ENCODE data around the gene MYO10.

Gene MYO10

DNA sequence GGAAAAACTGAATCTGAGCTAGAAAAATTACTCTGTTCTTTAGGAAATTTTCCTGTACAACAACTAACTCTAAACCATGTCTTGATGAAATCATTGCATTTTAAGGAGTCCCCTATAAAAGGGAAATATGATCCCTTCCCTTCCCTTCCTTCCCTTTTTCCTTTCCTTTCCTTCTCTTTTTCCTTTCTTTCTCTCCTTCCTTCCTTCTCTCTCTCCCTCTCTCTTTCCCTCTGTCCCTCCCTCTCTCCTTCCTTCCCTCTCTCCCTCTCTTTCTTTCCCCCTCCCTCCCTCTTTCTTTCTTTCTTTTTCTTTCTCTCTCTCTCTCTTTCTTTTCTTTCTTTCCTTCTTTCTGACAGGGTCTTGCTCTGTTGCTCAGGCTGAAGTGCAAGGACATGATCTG lies 42.2 kb upstream of the MYO10 start:
- Mint-ChIP-seq H3K36me3 (ENCODE audit: low read depth) (no peaks in the 10 kb centered on the region), H3K9me3 (no peaks in the 10 kb centered on the region), H3K27me3 (ENCODE audit: low read depth) (peaks cover 8% of the 10 kb centered on the region)

GRCh38 chr5:16976625-16977008 lies 40.5 kb upstream of the MYO10 start:
- H3K27ac Mint-ChIP-seq, result no peak overlapping the region
- TF ChIP-seq, protein P1, sequence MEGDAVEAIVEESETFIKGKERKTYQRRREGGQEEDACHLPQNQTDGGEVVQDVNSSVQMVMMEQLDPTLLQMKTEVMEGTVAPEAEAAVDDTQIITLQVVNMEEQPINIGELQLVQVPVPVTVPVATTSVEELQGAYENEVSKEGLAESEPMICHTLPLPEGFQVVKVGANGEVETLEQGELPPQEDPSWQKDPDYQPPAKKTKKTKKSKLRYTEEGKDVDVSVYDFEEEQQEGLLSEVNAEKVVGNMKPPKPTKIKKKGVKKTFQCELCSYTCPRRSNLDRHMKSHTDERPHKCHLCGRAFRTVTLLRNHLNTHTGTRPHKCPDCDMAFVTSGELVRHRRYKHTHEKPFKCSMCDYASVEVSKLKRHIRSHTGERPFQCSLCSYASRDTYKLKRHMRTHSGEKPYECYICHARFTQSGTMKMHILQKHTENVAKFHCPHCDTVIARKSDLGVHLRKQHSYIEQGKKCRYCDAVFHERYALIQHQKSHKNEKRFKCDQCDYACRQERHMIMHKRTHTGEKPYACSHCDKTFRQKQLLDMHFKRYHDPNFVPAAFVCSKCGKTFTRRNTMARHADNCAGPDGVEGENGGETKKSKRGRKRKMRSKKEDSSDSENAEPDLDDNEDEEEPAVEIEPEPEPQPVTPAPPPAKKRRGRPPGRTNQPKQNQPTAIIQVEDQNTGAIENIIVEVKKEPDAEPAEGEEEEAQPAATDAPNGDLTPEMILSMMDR (IDR thresholded peaks at IDR 0.05; ENCODE audit: unreplicated experiment in 3 of 3), result no peak
- no peaks in the 10 kb centered on the region for H3K36me3 Mint-ChIP-seq (ENCODE audit: low read depth)

More for the DNA sequence above, 42.2 kb upstream of the MYO10 start:
- H3K4me1 Mint-ChIP-seq, result peaks cover 5% of the 10 kb centered on the region
- H3K4me3 Mint-ChIP-seq, result no peak overlapping the region
- no peak overlapping the region for H3K27ac Mint-ChIP-seq
- TF ChIP-seq, protein P1 (IDR thresholded peaks at IDR 0.05; ENCODE audit: unreplicated experiment in 3 of 3), result no peak

DNA sequence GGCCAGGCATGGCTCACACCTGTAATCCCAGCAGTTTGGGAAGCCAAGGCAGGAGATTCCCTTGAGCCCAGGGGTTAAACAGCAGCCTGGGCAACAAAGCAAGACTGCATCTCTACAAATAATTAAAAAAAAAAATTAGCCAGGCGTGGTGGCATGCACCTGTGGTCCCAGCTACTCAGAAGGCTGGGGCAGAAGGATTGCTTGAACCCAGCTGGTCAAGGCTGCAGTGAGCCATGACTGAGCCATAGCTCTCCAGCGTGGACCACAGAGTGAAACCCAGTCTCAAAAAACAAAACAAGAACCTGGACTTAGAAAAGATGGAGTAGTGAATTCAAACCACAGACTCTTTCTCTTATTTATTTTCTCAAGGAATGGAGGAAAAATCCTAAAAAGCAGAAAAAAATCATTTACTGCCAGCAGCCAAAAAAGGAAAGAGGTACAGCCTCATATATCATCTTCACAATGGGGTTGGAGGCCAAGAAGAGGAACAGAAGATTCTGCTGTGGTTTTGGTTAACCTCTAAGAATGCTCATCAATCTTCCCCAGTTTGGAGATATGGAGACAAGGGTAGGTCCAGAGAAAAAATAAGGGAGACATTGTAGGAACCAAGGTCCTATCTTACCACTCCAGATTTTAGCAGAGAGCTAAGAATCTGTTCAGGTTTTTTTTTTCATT lies 40.0 kb upstream of the MYO10 start:
- H3K4me3 Mint-ChIP-seq, result no peak overlapping the region
- TF ChIP-seq, protein P1 (IDR thresholded peaks at IDR 0.05; ENCODE audit: unreplicated experiment in 3 of 3), result no peak
- H3K27me3 Mint-ChIP-seq (ENCODE audit: low read depth), result peaks cover 8% of the 10 kb centered on the region
- peaks cover 6% of the 10 kb centered on the region for H3K4me1 Mint-ChIP-seq
- H3K9me3 Mint-ChIP-seq, result no peaks in the 10 kb centered on the region
- H3K36me3 Mint-ChIP-seq (ENCODE audit: low read depth), result no peaks in the 10 kb centered on the region
- no peak overlapping the region for H3K27ac Mint-ChIP-seq

More at GRCh38 chr5:16976625-16977008, 40.5 kb upstream of the MYO10 start:
- Mint-ChIP-seq H3K4me3 (no peak overlapping the region), H3K4me1 (peaks cover 6% of the 10 kb centered on the region), H3K9me3 (no peaks in the 10 kb centered on the region), H3K27me3 (ENCODE audit: low read depth) (peaks cover 8% of the 10 kb centered on the region)

GRCh38 chr5:16974981-16975380 lies 38.9 kb upstream of the MYO10 start:
- Mint-ChIP-seq H3K4me3 (no peak overlapping the region), H3K9me3 (no peaks in the 10 kb centered on the region), H3K36me3 (ENCODE audit: low read depth) (no peaks in the 10 kb centered on the region), H3K27me3 (ENCODE audit: low read depth) (peaks cover 8% of the 10 kb centered on the region), H3K27ac (no peak overlapping the region), H3K4me1 (peaks cover 6% of the 10 kb centered on the region)
- TF ChIP-seq, protein P1 (IDR thresholded peaks at IDR 0.05; ENCODE audit: unreplicated experiment in 3 of 3), result no peak

GRCh38 chr5:16970826-16971225 lies 34.7 kb upstream of the MYO10 start:
- H3K27me3 Mint-ChIP-seq (ENCODE audit: low read depth), result peaks cover 8% of the 10 kb centered on the region
- TF ChIP-seq, protein P1 (IDR thresholded peaks at IDR 0.05; ENCODE audit: unreplicated experiment in 3 of 3), result no peak

DNA sequence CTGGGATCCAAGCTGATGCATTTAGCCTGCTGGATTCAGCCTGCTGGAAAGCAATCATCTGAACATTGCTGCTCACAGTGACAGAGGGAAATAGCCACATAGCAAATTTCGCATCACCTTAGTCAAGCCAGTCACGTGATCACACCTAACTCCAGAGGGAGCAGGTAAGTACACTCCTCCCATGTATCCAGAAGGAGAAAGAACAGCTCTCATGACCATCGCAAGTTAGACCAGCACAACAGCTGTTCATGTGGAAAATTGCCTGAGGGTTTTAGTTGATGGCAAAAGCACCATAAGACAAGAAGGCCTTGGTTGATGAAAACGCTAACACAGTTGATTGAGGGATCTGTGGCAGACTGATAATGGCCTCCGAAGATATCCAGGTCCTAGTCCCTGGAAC lies 34.2 kb upstream of the MYO10 start:
- no peaks in the 10 kb centered on the region for H3K9me3 Mint-ChIP-seq
- TF ChIP-seq, protein P1 (IDR thresholded peaks at IDR 0.05; ENCODE audit: unreplicated experiment in 3 of 3), result no peak
- H3K27ac Mint-ChIP-seq, result no peak overlapping the region
- H3K4me3 Mint-ChIP-seq, result no peak overlapping the region
- H3K4me1 Mint-ChIP-seq, result peaks cover 12% of the 10 kb centered on the region
- H3K36me3 Mint-ChIP-seq (ENCODE audit: low read depth), result no peaks in the 10 kb centered on the region
- H3K27me3 Mint-ChIP-seq (ENCODE audit: low read depth), result peaks cover 3% of the 10 kb centered on the region

More at GRCh38 chr5:16970826-16971225, 34.7 kb upstream of the MYO10 start:
- Mint-ChIP-seq H3K4me1 (peaks cover 7% of the 10 kb centered on the region), H3K27ac (no peak overlapping the region), H3K4me3 (no peak overlapping the region), H3K9me3 (no peaks in the 10 kb centered on the region), H3K36me3 (ENCODE audit: low read depth) (no peaks in the 10 kb centered on the region)

Measured in nephron (organoid).